ENCODE results near the gene NMT1. TPM values are rescaled to one million over a fixed set of nuclear protein-coding genes. Genes with fewer than 3 reads are reported as not detected.

NMT1 gene
- total RNA-seq, 4 donors from 2014 or later, result 64.7 to 99.8 (median 80.6) TPM

DNA sequence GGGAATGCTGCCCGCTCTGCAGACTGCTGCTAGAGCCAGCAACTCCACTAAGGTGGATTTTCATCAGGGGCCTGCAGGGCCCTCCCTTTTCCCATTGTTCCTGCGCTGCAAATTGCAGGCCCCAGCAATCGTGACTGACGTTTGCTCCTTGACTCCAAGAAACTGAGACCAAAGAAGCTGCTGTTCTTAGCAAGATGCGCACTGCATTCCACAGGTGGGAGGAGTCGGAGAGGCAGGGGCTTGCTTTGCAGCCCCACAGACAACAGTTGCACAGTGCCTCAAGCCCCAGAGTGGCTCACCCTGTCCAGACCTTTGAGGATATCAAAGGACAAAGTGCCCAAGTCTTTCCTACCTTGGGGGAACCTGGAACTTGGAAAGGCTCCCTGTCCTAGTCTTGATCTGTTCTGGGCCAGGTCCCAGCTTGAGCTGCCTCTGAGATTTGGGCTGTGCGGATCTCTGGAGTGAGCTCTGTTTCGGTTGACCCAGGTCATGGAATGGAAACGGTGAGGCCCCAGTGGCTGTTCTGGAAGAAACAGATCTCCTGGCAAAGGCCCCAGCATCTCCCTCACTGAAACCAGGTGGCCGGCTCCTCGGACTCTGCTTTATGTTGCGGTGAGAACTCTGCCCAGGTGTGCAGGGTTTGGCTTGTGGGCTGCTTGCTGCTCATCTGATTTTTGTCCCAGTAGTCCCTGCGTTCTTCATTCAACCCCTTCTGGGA is 46.3 kb downstream of the NMT1 start:
- TF ChIP-seq, protein P1, sequence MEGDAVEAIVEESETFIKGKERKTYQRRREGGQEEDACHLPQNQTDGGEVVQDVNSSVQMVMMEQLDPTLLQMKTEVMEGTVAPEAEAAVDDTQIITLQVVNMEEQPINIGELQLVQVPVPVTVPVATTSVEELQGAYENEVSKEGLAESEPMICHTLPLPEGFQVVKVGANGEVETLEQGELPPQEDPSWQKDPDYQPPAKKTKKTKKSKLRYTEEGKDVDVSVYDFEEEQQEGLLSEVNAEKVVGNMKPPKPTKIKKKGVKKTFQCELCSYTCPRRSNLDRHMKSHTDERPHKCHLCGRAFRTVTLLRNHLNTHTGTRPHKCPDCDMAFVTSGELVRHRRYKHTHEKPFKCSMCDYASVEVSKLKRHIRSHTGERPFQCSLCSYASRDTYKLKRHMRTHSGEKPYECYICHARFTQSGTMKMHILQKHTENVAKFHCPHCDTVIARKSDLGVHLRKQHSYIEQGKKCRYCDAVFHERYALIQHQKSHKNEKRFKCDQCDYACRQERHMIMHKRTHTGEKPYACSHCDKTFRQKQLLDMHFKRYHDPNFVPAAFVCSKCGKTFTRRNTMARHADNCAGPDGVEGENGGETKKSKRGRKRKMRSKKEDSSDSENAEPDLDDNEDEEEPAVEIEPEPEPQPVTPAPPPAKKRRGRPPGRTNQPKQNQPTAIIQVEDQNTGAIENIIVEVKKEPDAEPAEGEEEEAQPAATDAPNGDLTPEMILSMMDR (IDR thresholded peaks at IDR 0.05; ENCODE audit: low read depth), result no peak

DNA sequence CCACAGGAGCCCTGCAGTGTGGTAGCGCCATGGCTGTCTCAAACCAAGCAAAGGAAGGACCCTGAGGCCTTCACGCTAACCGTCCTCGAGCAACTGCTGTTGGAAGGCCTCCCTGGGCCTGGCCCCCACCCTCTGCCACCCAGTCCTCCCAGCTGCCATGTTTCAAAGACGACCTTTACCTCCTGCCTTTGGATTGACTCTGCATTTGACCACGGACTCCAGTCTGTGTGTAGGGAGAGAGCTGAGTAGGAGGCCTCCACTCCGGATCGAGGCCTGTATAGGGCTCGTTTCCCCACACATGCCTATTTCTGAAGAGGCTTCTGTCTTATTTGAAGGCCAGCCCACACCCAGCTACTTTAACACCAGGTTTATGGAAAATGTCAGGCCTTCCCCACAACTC is 46.9 kb downstream of the NMT1 start:
- TF ChIP-seq, protein P1 (IDR thresholded peaks at IDR 0.05; ENCODE audit: low read depth), result no peak

DNA sequence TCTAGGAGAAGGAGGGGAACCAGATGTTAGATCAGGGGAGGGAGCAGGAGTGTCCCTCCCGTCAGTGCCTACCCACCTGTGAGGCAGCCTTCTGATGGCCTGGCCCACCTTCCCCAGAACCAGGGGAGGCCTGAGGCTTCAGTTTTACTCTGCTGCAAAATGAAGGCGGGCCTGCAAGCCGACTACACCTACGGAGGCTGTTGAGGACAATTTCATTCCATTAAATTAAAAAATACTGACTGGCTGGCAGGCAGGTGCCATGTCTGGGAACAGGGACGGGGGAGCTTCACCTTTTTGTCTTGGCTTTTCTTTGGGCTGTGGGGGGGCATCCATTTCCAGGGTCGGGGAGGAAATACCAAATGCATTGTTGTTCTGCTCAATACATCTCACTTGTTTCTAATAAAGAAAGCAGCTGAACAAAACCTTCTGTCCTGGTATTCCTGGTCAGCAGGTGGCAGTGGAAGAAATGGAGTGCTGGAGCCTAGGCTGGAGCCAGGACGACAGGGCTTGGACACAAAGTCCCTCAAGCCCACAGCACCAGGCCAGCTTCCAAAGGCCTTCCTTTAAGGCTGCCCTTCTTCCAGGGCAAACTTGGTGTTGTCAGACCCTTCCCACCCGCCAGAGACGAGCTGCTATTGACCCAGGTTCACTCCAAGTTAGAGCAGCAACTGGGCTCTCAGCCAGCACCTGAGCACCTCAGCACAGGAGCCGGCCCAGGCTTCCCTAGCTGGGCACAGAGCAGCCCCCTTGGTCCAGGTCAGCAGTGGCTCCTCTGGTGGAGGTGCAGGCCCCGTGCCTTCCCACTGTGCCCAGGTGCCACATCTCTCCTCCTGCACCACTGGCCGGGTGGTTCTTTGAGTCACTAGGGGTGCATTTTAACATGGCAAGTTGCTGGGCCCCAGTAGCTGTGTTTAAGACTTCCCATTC is 47.7 kb downstream of the NMT1 start:
- TF ChIP-seq, protein P1 (IDR thresholded peaks at IDR 0.05; ENCODE audit: low read depth), result no peak

DNA sequence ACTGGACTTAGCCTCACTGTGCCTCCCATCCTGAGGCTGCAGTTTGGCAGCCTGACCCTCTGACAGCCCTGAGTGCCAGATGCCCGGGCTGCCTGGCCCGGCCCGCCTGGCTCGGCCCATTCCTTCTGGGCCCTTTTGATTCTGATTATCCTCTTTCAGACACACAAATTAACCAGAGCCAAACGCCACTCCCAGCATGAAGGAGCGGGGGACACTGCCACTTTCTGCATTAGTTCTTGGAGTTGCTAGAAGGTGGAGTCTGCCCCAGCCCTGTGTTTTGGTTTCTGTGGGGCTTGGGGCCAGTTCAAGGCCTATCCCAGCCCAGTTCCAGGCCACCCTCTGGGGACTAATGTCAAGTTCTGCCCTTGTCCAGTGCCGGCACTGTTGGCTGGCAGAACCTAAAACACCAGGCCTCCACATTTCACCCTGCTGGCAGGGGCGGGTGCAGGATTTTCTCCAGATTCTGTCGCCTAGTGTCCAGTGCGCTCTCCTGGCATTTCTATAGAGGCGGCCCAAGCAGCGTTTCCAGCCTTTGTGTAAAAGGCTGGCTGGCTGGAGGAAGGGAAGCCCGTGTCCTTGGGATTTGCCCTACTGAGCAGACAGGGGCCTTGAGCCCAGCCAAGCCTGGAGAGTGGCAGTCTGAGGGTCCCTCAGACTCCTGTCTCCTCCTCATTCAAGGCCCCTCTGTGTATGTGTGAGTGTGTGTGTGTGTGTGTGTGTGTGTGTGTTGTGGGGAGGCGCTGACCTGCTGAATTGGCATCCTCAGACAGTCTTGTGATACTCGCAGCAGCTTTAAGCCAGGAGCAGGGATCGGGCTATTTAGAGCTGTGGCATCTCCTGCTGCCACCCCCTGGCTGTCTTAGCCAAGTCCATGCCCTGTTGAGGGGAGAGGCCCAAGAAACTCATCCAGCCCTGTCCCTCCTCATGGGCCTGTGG is 49.8 kb downstream of the NMT1 start:
- TF ChIP-seq, protein P1 (IDR thresholded peaks at IDR 0.05; ENCODE audit: low read depth), result no peak

DNA sequence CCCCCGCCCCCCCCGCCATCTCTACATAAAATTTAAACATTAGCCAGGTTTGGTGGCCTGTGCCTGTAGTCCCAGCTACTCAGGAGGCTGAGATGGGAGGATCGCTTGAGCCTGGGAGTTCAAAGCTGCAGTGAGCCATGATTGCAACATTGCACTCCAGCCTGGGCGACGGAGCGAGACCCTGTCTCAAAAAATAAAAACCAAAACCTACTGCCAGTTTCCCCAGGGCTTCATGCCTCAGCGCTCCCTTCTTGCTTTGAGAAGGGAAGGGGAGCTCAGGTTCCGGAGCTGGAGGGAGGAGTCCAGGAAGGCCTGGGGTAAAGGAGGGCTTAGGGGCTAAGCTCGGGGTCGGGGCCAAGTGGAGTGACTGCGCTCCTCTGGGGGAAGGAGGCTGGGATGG is 50.7 kb downstream of the NMT1 start:
- TF ChIP-seq, protein P1 (IDR thresholded peaks at IDR 0.05; ENCODE audit: low read depth), result no peak

DNA sequence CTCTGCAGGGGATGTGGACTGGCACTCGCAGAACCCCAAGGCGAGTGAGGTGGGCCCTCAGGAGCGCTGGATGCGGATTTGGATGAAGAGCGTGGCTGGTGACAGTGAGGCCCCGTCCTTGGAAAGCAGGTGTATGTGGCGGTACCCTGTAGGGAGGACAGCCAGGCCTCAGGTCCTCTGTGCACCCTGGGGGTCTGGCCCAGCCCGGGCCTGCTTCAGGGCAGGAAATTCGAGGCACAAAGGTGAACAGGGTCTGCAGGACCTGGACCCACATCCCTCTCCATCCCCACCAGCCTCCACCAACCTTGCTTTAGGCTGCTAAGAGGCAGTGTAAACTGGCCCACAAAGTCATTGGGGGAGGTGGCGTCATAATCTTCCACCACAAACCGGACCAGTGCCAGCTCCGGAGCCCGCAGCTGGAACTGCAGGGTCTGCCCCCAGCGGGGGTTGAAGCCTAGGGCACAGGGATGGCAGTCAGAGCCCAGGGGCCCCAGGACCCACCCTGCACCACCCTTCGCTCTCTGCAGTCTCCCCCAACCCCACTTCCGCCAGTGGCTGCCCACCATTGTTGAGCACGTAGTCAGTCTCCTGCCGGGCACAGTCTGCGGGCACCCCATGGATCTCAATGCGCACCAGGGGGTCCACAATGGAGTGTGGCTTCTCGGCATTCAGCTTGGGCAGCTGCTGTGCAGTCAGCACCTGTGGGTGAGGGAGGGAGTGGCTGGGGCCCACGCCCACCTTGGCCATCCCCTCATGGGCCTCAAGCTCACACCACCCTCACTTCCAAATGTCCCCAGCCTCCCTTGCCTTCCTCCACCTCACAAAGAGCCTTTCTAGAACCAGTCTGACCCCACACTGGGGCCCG is 51.7 kb downstream of the NMT1 start:
- TF ChIP-seq, protein P1 (IDR thresholded peaks at IDR 0.05; ENCODE audit: low read depth), result no peak

Measured in subcutaneous adipose tissue (tissue), 4 donors.